GM21576 (cell line): ENCODE results near the gene C2orf15.
A peak's percentile ranks its signal among the peaks of the same experiment; 100 is the strongest.
"Not testable (repeated sequence)": the region's sequence is repeated elsewhere in the genome, so short reads cannot be mapped to it uniquely, and the experiment has no call there.

Experiments used
- ATAC-seq: cut with Tn5 transposase; IDR thresholded peaks from one replicate; pipeline ENCODE4 v1.9.1; 2021; ENCODE audit warnings: mild to moderate bottlenecking, moderate library complexity; ENCODE audit not compliant: unreplicated experiment

The C2orf15 gene

DNA sequence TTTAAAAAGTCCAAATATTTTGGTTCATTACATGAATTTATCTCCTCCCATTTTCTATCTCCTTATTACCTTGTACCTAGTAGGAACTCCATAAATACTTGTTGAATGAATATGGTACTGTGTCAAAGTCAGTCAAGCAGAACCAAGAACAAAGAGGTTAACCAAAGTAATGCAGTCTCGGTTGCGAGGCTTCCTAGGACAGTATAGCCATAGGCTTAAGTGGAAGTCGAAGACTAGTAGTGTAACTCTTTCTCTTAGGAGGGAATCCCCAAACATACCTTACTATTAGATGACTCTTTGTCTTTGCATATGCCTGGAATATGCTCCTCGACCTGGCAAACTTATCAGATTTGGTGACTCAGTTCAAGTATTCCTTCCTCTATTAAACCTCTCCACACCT is 18.1 kb downstream of the C2orf15 start:
- no peak for ATAC-seq

DNA sequence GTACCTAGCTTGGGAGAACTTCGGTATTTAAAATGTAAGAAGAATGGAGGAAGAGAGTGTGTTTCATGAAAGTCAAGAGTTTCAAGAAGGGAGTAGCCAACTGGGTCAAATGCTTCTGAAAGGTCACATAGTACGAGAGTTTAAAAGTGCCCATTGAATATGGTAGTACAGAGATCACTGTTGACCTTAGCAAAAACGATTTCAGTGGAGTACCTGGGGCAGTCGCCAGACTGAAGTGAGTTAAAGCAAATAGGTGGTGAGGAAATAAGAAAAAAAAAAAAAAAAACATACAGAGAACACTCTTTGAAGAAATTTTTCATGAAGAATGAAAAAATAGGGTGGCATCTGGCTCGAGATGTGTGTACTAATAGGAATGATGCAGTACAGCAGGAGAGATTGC is 24.7 kb downstream of the C2orf15 start:
- no peak for ATAC-seq

- ATAC-seq, result no peak
Measured at GRCh38 chr2:99169534-99169933, 28.0 kb downstream of the C2orf15 start.

GRCh38 chr2:99171377-99172140 is 30.1 kb downstream of the C2orf15 start:
- ATAC-seq, result no peak

DNA sequence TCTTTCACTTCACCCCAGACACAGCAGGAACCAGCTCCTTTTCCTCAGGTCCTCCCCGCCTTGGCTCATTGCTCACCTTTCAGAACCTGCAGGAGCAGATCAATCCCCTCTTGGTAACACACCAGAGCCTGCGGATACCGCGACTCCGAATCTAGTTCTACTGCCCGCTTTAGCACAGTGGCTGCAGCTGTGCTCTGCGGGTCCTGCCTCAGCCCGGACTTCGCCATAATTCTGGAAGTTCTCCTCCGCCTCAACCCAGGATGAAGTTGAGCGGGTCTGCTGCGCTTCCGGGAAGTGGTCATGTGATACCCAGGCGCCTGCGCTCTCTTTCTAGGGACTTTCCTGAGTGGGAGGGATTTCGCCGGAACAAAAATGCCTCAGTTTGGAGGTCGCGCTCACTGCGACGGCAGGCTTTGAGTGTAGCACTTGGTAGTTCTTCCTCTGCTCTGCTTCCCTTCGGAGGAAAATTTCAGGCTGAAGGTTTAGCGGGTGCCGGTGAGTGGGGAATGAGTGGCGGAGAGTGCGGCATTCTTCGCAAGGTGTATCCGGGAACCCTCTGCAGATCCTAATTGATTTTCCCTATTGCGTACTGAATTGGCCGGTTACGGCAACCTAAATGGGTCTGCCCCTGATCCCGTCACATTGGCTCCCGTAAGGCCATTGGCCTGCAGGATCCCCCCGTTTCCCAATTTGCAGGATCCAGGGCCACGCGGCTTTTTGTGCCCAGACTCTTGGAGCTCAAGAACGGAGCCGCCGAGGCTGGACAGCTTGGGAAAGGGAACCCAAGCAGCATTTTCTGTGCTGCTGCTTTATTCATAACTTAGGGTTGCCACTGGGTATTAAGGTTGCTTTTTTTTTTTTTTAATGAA is 39.5 kb downstream of the C2orf15 start, which contains the start of the genes MITD1 and MRPL30:
Gene MITD1 (minus strand): TSS at position 304 of the 869 bp plus-strand sequence. CDS start 77 bp downstream, at position 227.
Gene MRPL30 (plus strand): TSS at position 430 of the 869 bp plus-strand sequence. CDS start 5,020 bp downstream, outside the sequence.
- ATAC-seq, result peak; percentile 92

GRCh38 chr2:99181624-99182000 is 40.1 kb downstream of the C2orf15 start:
- no peak for ATAC-seq

DNA sequence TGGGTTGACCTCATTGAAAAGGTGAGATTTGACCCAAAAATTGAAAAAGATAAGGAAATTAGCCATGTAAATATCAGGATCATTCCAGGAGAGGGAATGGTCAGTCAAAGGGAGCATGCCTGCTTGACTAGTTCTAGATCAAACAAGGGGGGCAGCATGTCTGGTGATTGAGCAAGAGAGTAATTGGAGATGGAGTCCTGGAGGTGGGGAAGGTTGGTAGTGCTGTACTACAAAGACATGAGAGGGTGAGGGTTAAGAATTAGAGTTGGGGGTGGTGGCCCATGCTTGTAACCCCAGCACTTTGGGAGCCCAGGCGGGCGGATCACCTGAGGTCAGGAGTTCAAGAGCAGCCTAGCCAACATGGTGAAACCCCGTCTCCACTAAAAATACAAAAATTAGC is 41.5 kb downstream of the C2orf15 start:
- no peak for ATAC-seq

DNA sequence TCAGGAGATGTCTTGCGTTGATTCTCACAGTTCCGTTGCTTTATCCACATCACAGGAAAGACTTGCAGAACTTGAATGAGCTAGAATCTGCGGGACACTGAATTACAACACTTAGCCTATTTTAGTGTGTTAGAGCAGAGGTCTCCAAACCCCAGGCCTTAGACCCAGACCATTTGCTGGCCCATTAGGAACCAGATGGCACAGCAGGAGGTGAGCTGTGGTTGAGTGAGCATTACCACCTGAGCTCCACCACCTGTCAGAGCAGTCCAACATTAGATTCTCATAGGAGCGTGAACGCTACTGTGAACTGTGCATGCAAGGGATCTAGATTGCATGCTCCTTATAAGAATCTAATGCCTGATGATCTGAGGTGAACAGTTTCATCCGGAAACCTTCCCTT is 43.3 kb downstream of the C2orf15 start:
- ATAC-seq, result no peak

DNA sequence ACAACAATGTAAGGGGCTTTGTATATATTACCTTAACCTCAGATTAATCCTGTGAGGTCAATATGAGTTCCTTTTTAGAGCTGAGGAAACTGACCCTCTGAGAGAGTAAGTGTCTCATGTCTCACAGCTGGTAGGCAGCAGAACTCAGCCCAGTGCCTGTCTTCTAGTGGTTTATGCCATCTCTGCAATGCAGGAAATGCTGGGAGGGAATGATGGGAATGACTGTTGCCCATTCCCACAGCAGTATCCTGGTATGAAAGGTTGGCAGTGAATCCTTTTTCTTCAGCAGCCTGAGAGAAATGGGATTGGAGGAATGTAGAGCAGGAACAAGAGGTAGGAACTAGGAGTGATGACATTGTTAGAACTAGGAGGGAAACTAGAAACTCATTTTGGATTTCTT is 45.5 kb downstream of the C2orf15 start:
- no peak for ATAC-seq

- ATAC-seq, result no peak
Measured at GRCh38 chr2:99188357-99188756, 46.9 kb downstream of the C2orf15 start.

DNA sequence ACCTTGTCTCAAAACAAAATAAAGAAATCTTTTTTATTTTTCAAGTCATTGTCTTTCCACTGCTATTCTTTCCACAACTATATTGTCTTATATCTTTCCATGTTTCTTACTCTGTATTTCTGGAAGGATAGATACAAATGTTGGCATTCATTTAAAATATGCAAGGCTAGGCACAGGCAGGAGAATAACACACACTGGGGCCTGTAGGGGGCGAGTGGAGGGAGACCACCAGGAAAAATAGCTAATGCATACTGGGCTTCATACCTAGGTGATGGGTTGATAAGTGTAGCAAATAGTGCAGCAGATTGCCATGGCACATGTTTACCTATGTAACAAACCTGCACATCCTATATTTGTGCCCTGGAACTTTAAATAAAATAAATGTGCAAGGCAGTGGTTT is 49.0 kb downstream of the C2orf15 start:
- no peak for ATAC-seq

- ATAC-seq, result not testable (repeated sequence)
Measured at GRCh38 chr2:99192364-99192763, 50.9 kb downstream of the C2orf15 start.

- ATAC-seq, result no peak
Measured at GRCh38 chr2:99198103-99198841, 56.8 kb downstream of the C2orf15 start.

DNA sequence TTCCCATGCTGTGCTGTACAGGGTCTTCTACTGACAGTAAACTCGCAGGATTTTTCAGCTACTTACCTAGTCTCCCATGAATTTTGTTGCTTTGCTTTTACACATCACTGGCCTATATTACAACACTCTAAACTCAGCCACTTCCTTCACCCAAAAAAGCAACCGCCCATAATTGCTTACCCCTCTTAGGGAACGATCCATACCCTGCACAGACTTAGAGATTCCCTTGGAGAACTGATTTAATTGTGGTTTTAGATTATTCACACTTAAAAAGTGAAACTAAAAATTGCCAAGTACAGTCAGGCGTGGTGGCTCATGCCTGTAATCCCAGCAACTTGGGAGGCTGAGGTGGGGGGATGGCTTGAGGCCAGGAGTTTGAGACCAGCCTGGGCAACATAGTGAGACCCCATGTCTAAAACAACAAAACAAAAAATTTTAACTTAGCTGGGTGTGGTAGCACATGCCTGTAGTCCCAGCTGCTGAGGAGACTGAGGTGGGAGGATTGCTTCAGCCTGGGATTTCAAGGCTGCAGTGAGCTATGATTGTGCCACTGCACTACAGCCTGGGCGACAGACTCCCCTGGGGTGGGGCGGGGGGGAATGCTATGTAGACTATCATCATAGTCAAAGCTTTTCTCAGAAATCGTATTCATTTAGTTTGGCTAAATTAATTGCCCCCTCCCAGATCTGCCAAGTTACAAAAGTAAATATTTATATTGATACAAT is 58.7 kb downstream of the C2orf15 start:
- no peak for ATAC-seq
